HEK293T (cell line): ENCODE results near the gene KAT5.
"Not testable (repeated sequence)": the region's sequence is repeated elsewhere in the genome, so short reads cannot be mapped to it uniquely, and the experiment has no call there.

ENCODE experiments used
- CTCF ChIA-PET: fragments of 350-600 bp; formaldehyde crosslinking; extraction: SDS; loops from one replicate; lab custom pipeline; 2021; ENCODE audit warnings: antibody characterized with exemption, inconsistent platforms; lab: Yijun Ruan, JAX
- POLR2A ChIA-PET: fragments of 350-600 bp; formaldehyde crosslinking; extraction: SDS; loops from one replicate; lab custom pipeline; 2020; ENCODE audit warnings: antibody characterized with exemption, inconsistent platforms; lab: Yijun Ruan, JAX
- DNase-seq: peaks from one replicate; pipeline ENCODE4 v3.0.0; 2012; ENCODE audit warnings: mixed read lengths; ENCODE audit errors: extremely low spot score
- ARNT ChIP-seq: fragments of 450-650 bp; IDR thresholded peaks from 2 replicates; pipeline ENCODE4 v1.6.1; 2017; ENCODE audit warnings: mild to moderate bottlenecking
- BHLHE40 ChIP-seq: fragments of 450-650 bp; IDR thresholded peaks from 2 replicates; pipeline ENCODE4 v1.6.1; 2016; ENCODE audit warnings: mild to moderate bottlenecking, moderate library complexity, borderline replicate concordance
- CTBP1 ChIP-seq: fragments of 450-650 bp; IDR thresholded peaks from 2 replicates; pipeline ENCODE4 v1.6.1; 2016; ENCODE audit warnings: borderline replicate concordance
- ELF4 ChIP-seq: fragments of 450-650 bp; IDR thresholded peaks from 2 replicates; pipeline ENCODE4 v1.6.1; 2017; ENCODE audit warnings: antibody characterized with exemption
- FOXA1 ChIP-seq: fragments of 450-650 bp; IDR thresholded peaks from 2 replicates; pipeline ENCODE4 v1.6.1; 2016; ENCODE audit warnings: mild to moderate bottlenecking
- FOXK2 ChIP-seq: fragments of 450-650 bp; IDR thresholded peaks from 2 replicates; pipeline ENCODE4 v1.6.1; 2016; ENCODE audit warnings: mild to moderate bottlenecking
- FOXM1 ChIP-seq: fragments of 450-650 bp; IDR thresholded peaks from 2 replicates; pipeline ENCODE4 v1.6.1; 2017; ENCODE audit warnings: mild to moderate bottlenecking, borderline replicate concordance
- HDGF ChIP-seq: fragments of 450-650 bp; IDR thresholded peaks from 2 replicates; pipeline ENCODE4 v1.6.1; 2017; ENCODE audit warnings: antibody characterized with exemption, borderline replicate concordance
- L3MBTL2 ChIP-seq: fragments of 450-650 bp; conservative IDR thresholded peaks from 2 replicates; pipeline ENCODE4 v1.6.1; 2016; ENCODE audit warnings: mild to moderate bottlenecking
- LEF1 ChIP-seq: fragments of 450-650 bp; IDR thresholded peaks from 2 replicates; pipeline ENCODE4 v1.6.1; 2017; ENCODE audit warnings: mild to moderate bottlenecking, borderline replicate concordance
- NFRKB ChIP-seq: fragments of 450-650 bp; IDR thresholded peaks from 2 replicates; pipeline ENCODE4 v1.6.1; 2016; ENCODE audit warnings: mild to moderate bottlenecking, moderate library complexity
- SP1 ChIP-seq: fragments of 450-650 bp; IDR thresholded peaks from 2 replicates; pipeline ENCODE4 v1.6.1; 2017
- SUZ12 ChIP-seq: fragments of 450-650 bp; IDR thresholded peaks from 2 replicates; pipeline ENCODE4 v1.6.1; 2016; ENCODE audit warnings: mild to moderate bottlenecking
- TARDBP ChIP-seq: fragments of 450-650 bp; IDR thresholded peaks from 2 replicates; pipeline ENCODE4 v1.6.1; 2016
- ZNF384 ChIP-seq: fragments of 450-650 bp; IDR thresholded peaks from 2 replicates; pipeline ENCODE4 v1.6.1; 2016
- TF ChIP-seq, protein P1 (sequence below): fragments of 450-650 bp; IDR thresholded peaks from 2 replicates; pipeline ENCODE4 v1.6.1; 2016

Gene KAT5

DNA sequence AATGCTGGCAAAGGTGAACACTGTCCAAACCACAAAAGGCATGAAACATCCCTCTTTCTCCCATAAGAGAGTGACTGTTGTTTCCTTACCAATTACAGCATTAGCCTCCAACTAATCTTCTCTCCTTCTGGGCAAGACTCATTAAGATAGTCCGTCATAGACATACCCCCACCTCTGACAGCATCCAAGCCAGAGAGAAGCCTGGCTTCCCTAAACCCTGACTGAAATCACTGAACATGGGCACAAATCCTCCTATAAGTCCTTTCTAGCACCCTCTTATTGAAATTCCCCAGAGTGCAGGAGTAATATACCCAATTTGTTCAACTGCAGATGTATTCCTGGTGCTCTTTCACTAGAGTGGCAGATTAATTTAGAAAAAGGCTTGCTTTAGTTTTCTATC is 10.2 kb downstream of the KAT5 start:
- DNase-seq: no peak
- TF ChIP-seq, protein P1, sequence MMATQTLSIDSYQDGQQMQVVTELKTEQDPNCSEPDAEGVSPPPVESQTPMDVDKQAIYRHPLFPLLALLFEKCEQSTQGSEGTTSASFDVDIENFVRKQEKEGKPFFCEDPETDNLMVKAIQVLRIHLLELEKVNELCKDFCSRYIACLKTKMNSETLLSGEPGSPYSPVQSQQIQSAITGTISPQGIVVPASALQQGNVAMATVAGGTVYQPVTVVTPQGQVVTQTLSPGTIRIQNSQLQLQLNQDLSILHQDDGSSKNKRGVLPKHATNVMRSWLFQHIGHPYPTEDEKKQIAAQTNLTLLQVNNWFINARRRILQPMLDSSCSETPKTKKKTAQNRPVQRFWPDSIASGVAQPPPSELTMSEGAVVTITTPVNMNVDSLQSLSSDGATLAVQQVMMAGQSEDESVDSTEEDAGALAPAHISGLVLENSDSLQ: no peak
- no peak for TF ChIP-seq BHLHE40
- TF ChIP-seq CTBP1: no peak
- no peak for TF ChIP-seq FOXA1
- TF ChIP-seq FOXM1: no peak
- no peak for TF ChIP-seq SP1
- TF ChIP-seq NFRKB: no peak
- ChIA-PET POLR2A (no interaction called here), CTCF (no interaction called here)

DNA sequence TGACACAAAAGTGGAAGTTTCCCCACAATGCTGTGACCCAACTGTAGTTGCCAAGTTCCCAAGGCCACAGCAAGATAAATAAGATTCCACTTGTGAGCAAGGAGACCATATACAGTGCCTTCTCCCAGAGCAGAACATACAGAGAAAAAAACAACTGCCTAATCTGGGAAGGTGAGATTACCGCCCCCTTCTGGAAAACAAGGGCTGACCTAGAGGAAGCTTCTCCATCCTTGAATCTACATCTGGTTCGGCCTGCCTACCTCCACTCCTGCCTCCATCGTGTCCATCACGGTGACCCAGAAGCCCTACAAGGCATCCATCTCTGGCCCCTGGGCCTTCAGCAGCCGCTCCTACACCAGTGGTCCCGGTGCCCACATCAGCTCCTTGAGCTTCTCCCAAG is 14.6 kb downstream of the KAT5 start:
- TF ChIP-seq ARNT: no peak
- no peak for TF ChIP-seq LEF1
- TF ChIP-seq HDGF: no peak
- no peak for TF ChIP-seq FOXK2
- no peak for TF ChIP-seq CTBP1
- no peak for TF ChIP-seq FOXM1
- no peak for TF ChIP-seq SP1
- TF ChIP-seq, protein P1: no peak
- TF ChIP-seq SUZ12: no peak
- TF ChIP-seq L3MBTL2: no peak
- no peak for TF ChIP-seq TARDBP
- TF ChIP-seq FOXA1: no peak
- no peak for TF ChIP-seq ELF4
- TF ChIP-seq NFRKB: no peak
- no peak for TF ChIP-seq ZNF384
- no peak for TF ChIP-seq BHLHE40
- DNase-seq: no peak
- POLR2A ChIA-PET: interaction anchor here (1.6 kb wide), 1 partner anchor 8 kb away, joined by 6 read pairs; no protein-coding TSS in a partner anchor
- CTCF ChIA-PET: interaction anchor here (0.6 to 1.2 kb wide), 3 partner anchors 16 to 95 kb away, joined by 3 to 5 read pairs (median 4); no protein-coding TSS in a partner anchor

DNA sequence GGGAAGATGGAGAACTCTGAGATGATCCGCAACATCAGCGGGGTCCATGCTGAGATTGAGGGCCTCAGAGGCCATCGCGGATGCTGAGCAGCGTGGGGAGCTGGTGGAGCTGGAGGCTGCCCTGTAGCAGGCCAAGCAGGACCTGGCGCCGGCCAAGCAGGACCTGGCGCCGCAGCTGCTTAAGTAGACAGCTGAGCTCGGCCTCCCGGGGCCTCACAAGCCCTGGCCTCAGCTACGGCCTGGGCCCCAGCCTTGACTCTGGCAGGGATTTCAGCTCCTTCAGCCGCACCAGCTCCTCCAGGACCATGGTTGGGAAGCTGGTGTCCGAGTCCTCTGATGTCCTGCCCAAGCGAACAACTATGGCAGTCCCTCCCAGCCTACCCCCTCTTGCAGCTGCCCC is 15.8 kb downstream of the KAT5 start:
- CTCF ChIA-PET: interaction anchor here (1.2 kb wide), 1 partner anchor 52 kb away, joined by 5 read pairs; no protein-coding TSS in a partner anchor
- no peak for DNase-seq
- TF ChIP-seq LEF1: no peak
- no peak for TF ChIP-seq ELF4
- no peak for TF ChIP-seq BHLHE40
- no peak for TF ChIP-seq ARNT
- TF ChIP-seq FOXM1: no peak
- TF ChIP-seq SP1: no peak
- TF ChIP-seq HDGF: no peak
- no peak for TF ChIP-seq FOXA1
- TF ChIP-seq TARDBP: no peak
- TF ChIP-seq ZNF384: no peak
- no peak for TF ChIP-seq NFRKB
- TF ChIP-seq, protein P1: no peak
- no peak for TF ChIP-seq L3MBTL2
- no peak for TF ChIP-seq SUZ12
- TF ChIP-seq CTBP1: no peak
- TF ChIP-seq FOXK2: no peak
- POLR2A ChIA-PET: interaction anchor here (1.0 to 1.6 kb wide), 4 partner anchors 7 to 49 kb away, joined by 3 to 6 read pairs (median 3); partner anchors contain the start of genes KAT5 and RNASEH2C

DNA sequence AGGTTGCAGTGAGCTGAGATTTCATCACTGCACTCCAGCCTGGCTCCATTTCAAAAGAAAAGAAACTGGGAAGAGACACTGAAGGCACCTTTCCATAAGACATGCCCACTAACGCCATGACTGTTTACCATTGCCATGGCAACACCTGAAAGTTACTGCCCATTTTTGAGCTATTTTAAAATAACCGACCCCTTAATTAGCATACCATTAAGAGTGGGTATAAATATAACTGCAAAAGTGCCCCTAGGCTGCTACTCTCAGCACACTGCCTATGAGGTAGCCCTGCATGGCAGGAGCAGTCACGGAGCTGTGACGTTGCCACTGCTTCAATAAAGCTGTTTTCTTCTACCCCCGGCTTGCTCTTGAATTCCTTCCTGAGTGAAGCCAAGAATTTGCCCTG is 18.4 kb downstream of the KAT5 start:
- DNase-seq: no peak
- ChIA-PET POLR2A (no interaction called here), CTCF (no interaction called here)
- TF ChIP-seq ZNF384 (no peak), ELF4 (no peak), HDGF (no peak), FOXA1 (no peak), SUZ12 (no peak), FOXK2 (no peak), CTBP1 (no peak), TARDBP (no peak), SP1 (no peak), L3MBTL2 (no peak), BHLHE40 (no peak), FOXM1 (no peak)

DNA sequence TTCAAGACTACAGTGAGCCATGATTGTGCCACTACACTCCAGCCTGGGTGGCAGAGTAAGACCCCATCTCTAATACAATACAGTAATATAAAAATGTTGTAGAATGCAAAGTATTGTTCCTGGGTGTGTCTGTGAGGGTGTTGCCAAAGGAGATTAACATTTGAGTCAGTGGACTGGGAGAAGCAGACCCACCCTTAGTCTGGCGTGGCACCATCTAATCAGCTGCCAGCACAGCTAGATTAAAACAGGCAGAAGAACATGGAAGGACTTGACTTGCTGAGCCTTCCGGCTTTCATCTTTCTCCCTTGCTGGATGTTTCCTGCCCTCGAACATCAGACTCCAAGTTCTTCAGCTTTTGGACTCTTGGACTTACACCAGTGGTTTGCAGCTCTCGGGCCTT is 23.1 kb downstream of the KAT5 start:
- POLR2A ChIA-PET, DNase-seq: not testable (repeated sequence)
- CTCF ChIA-PET: interaction anchor here (0.7 kb wide), 1 partner anchor 83 kb away, joined by 3 read pairs; no protein-coding TSS in a partner anchor

DNA sequence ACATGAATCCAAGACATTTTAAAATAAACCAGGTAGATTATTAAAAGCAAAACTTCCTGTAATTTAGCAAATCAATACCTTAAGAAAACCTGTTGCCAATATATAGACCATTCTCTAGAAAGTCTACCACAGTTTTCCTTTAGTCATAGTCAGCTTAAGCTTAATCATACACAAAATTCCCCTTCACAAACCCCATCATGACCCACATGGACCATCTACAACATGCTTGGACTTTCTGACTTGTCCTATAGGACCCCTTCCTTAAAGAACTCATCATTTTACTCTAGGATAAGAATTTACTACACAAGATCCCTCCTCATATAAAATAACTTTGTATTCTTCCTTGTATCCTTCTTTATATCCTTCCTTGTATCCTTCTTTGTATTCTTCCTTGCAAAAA is 24.8 kb downstream of the KAT5 start:
- TF ChIP-seq LEF1 (no peak), FOXK2 (no peak), SP1 (no peak), ZNF384 (no peak), HDGF (no peak), ARNT (no peak), FOXA1 (no peak), FOXM1 (no peak), TARDBP (no peak), SUZ12 (no peak), CTBP1 (no peak), L3MBTL2 (no peak)
- no peak for DNase-seq
- POLR2A ChIA-PET: interaction anchor here (0.6 kb wide), 1 partner anchor 25 kb away, joined by 3 read pairs; no protein-coding TSS in a partner anchor
- CTCF ChIA-PET: interaction anchor here (1.5 kb wide), 1 partner anchor 43 kb away, joined by 6 read pairs; no protein-coding TSS in a partner anchor
